GM19438 (cell line): Measurements from ENCODE around the gene PPP1R9B.

Experiments used
- ATAC-seq: cut with Tn5 transposase; IDR thresholded peaks from one replicate; pipeline ENCODE4 v1.9.1; 2021; ENCODE audit warnings: low read depth; ENCODE audit not compliant: unreplicated experiment

Gene PPP1R9B

GRCh38 chr17:50096092-50096491, 54.4 kb downstream of the PPP1R9B start:
- ATAC-seq = no peak

- ATAC-seq = no peak
Measured at GRCh38 chr17:50095626-50096037, 54.8 kb downstream of the PPP1R9B start.

- peak; percentile 89 for ATAC-seq
Measured at GRCh38 chr17:50094753-50095619, 55.5 kb downstream of the PPP1R9B start, which contains the start of gene PDK2. Gene PDK2, plus strand, starts transcription at chr17:50095351. Its CDS starts 85 bp downstream, at chr17:50095436.

- peak; percentile 45 for ATAC-seq
Measured at GRCh38 chr17:50094243-50094752, 56.2 kb downstream of the PPP1R9B start.

- ATAC-seq = no peak
Measured at GRCh38 chr17:50093807-50094206, 56.7 kb downstream of the PPP1R9B start.

GRCh38 chr17:50093246-50093645, 57.2 kb downstream of the PPP1R9B start:
- ATAC-seq = no peak

GRCh38 chr17:50091918-50092285, 58.6 kb downstream of the PPP1R9B start:
- ATAC-seq = no peak

GRCh38 chr17:50090971-50091917, 59.2 kb downstream of the PPP1R9B start:
- no peak for ATAC-seq

GRCh38 chr17:50090071-50090470, 60.4 kb downstream of the PPP1R9B start:
- ATAC-seq = no peak

- no peak for ATAC-seq
Measured at GRCh38 chr17:50088952-50089825, 61.3 kb downstream of the PPP1R9B start.

- no peak for ATAC-seq
Measured at GRCh38 chr17:50087912-50088405, 62.5 kb downstream of the PPP1R9B start.

- no peak for ATAC-seq
Measured at GRCh38 chr17:50087246-50087911, 63.1 kb downstream of the PPP1R9B start.
